Aorta (tissue), 5 donors: ENCODE results near the gene GALNTL6. TPM values are rescaled to one million over a fixed set of nuclear protein-coding genes. Genes with fewer than 3 reads are reported as not detected.

Source experiments
- ATAC-seq: fragments of 200-7000 bp; cut with Tn5 transposase; one replicate; pipeline ENCODE4 v1.9.1; 2022; ENCODE audit warnings: moderate library complexity; ENCODE audit not compliant: low FRiP score
- DNase-seq, 2 donors: peaks; one replicate each; pipeline ENCODE4 v3.0.0-alpha.2; 2020
- H3K27ac ChIP-seq, 2 donors: one replicate each; pipeline ENCODE4 v1.5.1; 2013; ENCODE audit warnings: low read length in 2 of 2, mild to moderate bottlenecking in 2 of 2, moderate library complexity in 2 of 2, control low read depth in 1 of 2, inconsistent platforms in 1 of 2, low read depth in 1 of 2
- H3K27me3 ChIP-seq, 2 donors: one replicate each; pipeline ENCODE4 v1.6.1; 2013; ENCODE audit warnings: control low read depth in 1 of 2, low read length in 1 of 2, mild to moderate bottlenecking in 1 of 2, moderate library complexity in 1 of 2; ENCODE audit not compliant: insufficient read depth in 2 of 2, control insufficient read depth in 1 of 2
- H3K36me3 ChIP-seq, 2 donors: one replicate each; pipeline ENCODE4 v1.6.1; 2013; ENCODE audit warnings: control low read depth in 1 of 2, low read length in 1 of 2, mild to moderate bottlenecking in 1 of 2; ENCODE audit not compliant: insufficient read depth in 2 of 2, control insufficient read depth in 1 of 2
- H3K4me1 ChIP-seq, 2 donors: one replicate each; pipeline ENCODE4 v1.6.1; 2013; ENCODE audit warnings: low read length in 2 of 2, control low read depth in 1 of 2, mild to moderate bottlenecking in 1 of 2, moderate library complexity in 1 of 2; ENCODE audit not compliant: insufficient read depth in 2 of 2, control insufficient read depth in 1 of 2
- H3K4me3 ChIP-seq, 2 donors: one replicate each; pipeline ENCODE4 v1.5.1; 2013; ENCODE audit warnings: low read length in 2 of 2, control low read depth in 1 of 2, mild to moderate bottlenecking in 1 of 2
- H3K9me3 ChIP-seq: one replicate; pipeline ENCODE4 v1.6.1; 2013; ENCODE audit warnings: mild to moderate bottlenecking, low read length; ENCODE audit not compliant: control insufficient read depth
- WGBS, 2 donors: extraction: QIAGEN DNeasy Blood & Tissue Kit; methylation state at CpG; one replicate each; pipeline ENCODE4 v1.1.7; 2013; 5-methylcytosine and 5-hydroxymethylcytosine counted together
- intact Hi-C, 2 donors: fragments of 100-400 bp; cut with DNase I; formaldehyde crosslinking; loops; one replicate each; pipeline versions ENCODE4 v1.14.2 to v1.15.0; 2022
- polyA plus RNA-seq, 2 donors: library from polyadenylated mRNA; stranded (reverse); fragments of 200-250 nt; gene quantifications; one replicate each; pipeline ENCODE4 v1.2.3, GENCODE V29; 2013
- total RNA-seq, 2 donors: library from RNA; stranded (reverse); fragmentation: NEBNext Ultra II Directional; extraction: Animal tissue kit (Norgen Biotek cat#: 25700); gene quantifications; one replicate each; pipeline ENCODE4 v1.2.1, GENCODE V29; 2021
- donor health status: healthy with polysubstance abuse.
- donor health status: Bipolar disorder and iron deficiency.
- donor health status: DM: no; HTN: no; CAD: no.
- donor health status: DM: no; HTN: no; CAD: no.
- donor health status: DM: yes; HTN: yes; CAD: no.

GALNTL6 gene
- total and polyA plus RNA-seq, 4 donors: 0.39 to 1.6 (median 0.46) TPM; not detected in 1

DNA sequence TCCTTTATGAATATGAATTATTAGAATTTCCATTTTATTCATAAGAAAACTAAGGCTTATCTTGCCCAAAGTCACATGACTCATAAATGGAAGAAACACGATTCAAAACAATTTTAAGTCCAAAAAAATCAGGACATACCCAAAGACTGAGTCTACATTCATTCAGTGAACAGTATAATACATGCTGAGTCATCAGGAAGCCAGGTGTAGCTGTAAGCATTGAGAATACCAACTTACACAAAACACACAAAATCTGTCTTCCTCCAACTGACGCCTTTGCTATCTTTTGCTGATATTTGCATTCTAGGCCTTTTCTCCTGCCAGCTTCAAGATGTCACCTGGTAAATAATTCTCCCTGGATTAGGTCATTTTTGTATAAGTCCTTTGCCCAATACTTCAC lies 835.3 kb downstream of the GALNTL6 start:
- no peak for ATAC-seq
- Histone ChIP-seq H3K36me3 (no peaks in the 10 kb centered on the region), H3K4me1 (no peaks in the 10 kb centered on the region), H3K27ac (no peak overlapping the region), H3K4me3 (no peak overlapping the region), H3K27me3 (no peaks in the 10 kb centered on the region), H3K9me3 (no peaks in the 10 kb centered on the region)
- 67 to 71% methylated on average over 2 of the region's 2 CpGs for WGBS, 2 donors
- intact Hi-C loops: no loop called here
- no peak for DNase-seq

DNA sequence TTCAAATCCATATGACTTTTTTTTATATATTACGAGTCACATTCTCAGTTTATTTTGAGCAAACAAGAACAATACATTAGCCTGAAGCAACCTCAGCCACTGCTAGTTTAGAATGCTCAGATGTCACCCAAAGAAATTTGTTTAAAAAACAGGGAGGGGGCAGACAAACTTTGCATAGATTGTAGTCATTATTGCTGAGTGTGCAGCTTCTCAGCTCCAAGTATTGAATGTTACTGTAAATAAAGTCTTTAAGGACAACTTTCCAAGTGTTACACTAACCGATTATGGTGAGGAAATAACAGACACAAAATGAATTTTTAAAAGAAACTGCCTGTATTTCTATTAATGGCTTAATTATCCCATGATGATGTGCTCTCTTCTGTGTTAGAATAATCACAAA lies 835.9 kb downstream of the GALNTL6 start:
- intact Hi-C loops: no loop called here
- 84 to 87% methylated on average over 2 of the region's 2 CpGs for WGBS, 2 donors
- H3K4me3 ChIP-seq: no peak overlapping the region
- DNase-seq (no peak), ATAC-seq (no peak)
- no peak overlapping the region for H3K27ac ChIP-seq
- H3K9me3 ChIP-seq: no peaks in the 10 kb centered on the region
- no peaks in the 10 kb centered on the region for H3K27me3 ChIP-seq
- H3K4me1 ChIP-seq: no peaks in the 10 kb centered on the region
- H3K36me3 ChIP-seq: no peaks in the 10 kb centered on the region

DNA sequence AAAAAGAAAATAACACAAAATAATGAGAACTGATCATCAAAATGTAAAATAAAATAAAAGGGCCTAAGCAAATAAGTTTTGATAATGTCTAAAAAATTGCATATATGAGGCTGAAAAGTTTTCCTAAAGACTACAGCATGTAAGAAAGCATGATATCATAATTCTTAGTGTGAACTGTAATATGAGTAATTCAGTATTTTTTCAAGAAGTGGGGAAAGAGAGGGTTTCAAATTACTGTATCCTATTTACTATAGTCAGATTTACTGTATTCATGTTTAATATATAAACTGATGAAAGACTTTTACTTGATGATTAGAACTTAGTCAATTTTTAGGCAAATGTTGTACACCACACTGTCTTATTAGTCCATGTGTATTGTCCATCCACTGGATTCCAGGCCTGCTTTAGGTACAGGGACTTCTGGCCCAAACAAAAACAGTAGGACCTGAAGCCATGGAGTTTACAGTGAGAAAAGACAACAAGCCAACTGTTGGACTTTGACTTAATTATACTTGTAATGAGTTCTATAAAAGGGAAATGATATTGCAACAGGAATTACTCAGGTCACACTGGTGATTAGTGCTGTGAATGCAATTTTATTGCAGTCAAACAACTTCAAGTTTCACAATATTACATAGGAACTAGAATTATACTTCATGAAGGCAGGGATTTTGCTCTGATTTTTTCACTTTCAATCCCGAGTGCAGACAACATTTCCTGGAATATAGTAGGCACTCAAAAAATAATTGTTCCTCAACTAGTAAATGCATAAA lies 837.7 kb downstream of the GALNTL6 start:
- Histone ChIP-seq H3K27ac (no peak overlapping the region), H3K27me3 (no peaks in the 10 kb centered on the region), H3K4me3 (no peak overlapping the region), H3K4me1 (no peaks in the 10 kb centered on the region), H3K9me3 (no peaks in the 10 kb centered on the region), H3K36me3 (no peaks in the 10 kb centered on the region)
- WGBS, 2 donors: 78 to 81% methylated on average over 1 of the region's 1 CpG
- ATAC-seq (no peak), DNase-seq (no peak)
- intact Hi-C loops: no loop called here

DNA sequence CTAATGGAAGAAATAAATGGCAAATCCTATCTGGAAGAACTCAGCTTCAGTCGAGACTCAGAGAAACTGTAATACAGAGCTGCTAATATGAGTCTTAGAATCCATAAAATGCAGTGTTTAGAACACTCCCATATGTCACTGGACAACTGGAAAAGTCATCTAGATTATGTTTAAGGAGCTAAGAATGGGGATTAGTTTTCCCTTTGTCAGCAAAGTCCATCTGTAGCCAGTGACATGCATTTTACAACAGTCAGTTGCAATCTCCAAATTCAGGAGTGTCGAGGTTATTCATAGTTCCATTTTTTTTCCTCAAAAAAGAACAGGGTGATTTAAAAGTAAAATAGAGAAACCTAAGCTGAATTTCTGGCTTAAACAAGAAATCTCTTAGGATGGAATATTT lies 838.8 kb downstream of the GALNTL6 start:
- no peak overlapping the region for H3K4me3 ChIP-seq
- no peaks in the 10 kb centered on the region for H3K27me3 ChIP-seq
- H3K4me1 ChIP-seq: no peaks in the 10 kb centered on the region
- DNase-seq: no peak
- no peaks in the 10 kb centered on the region for H3K36me3 ChIP-seq
- intact Hi-C loops: no loop called here
- no peaks in the 10 kb centered on the region for H3K9me3 ChIP-seq
- H3K27ac ChIP-seq: no peak overlapping the region
- WGBS, 2 donors: 56 to 59% methylated on average over 2 of the region's 2 CpGs
- ATAC-seq: no peak

DNA sequence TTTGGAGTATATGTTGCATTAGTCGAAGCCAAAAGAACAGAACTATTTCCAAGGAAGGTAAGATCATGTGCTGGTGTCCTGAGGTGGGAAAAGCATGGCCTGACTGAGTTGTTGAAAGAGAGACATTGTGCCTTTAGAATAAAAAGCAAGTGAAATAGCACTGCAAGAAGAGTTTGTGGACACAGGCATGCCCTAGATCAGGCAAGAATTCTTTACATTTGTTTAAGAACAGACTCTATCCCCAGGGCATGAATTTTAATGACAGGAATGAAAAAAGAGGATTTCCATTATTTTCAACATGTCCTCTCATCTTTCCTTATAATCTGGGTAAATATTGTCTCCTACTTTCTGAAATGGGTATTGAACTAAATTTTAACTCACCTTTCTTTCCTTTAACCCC lies 839.2 kb downstream of the GALNTL6 start:
- Histone ChIP-seq H3K4me1 (no peaks in the 10 kb centered on the region), H3K27me3 (no peaks in the 10 kb centered on the region), H3K27ac (no peak overlapping the region), H3K4me3 (no peak overlapping the region), H3K36me3 (no peaks in the 10 kb centered on the region), H3K9me3 (no peaks in the 10 kb centered on the region)
- DNase-seq (no peak), ATAC-seq (no peak)
- 76 to 87% methylated on average over 1 of the region's 1 CpG for WGBS, 2 donors
- intact Hi-C loops: no loop called here

DNA sequence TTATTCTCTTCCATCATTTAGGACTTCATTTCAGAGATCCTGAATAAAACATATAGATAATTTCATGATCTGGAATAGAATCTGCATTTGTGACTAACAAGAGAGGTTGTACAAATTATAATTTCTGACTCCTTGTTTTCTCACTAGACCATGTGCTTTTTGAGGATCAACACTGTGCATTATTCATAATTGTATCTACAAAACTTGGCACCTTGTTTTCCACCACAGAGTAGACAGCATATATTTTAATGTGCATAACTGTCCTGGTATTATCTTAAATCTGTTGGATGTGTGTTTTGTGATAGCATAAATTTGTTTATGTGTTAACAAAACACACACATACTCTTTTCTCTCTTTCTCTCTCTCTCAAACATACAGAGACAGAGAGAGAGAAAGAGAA lies 840.5 kb downstream of the GALNTL6 start:
- no peaks in the 10 kb centered on the region for H3K27me3 ChIP-seq

DNA sequence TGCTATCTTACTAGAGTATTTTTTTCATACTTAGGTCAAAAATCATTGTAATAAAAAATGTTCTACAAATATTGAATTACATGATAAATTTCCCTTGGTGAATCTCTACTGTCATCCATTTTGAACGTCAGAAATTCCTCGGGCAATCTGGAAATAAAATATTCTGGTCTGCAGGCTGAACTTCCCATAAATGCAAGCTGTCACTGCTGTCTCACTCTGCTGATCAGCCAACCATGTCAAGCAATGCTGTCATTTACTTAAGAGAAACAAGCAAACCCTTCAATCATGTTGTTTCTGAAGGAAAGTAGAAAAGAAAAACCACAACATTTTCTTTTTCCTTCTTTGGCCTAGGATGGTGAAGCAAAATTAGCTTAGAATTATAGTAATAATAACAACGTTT lies 841.3 kb downstream of the GALNTL6 start:
- H3K36me3 ChIP-seq: no peaks in the 10 kb centered on the region
- DNase-seq: no peak
- no peaks in the 10 kb centered on the region for H3K4me1 ChIP-seq
- no peaks in the 10 kb centered on the region for H3K27me3 ChIP-seq
- no peak for ATAC-seq
- WGBS, 2 donors: 23 to 30% methylated on average over 3 of the region's 3 CpGs
- intact Hi-C loops: no loop called here
- H3K27ac ChIP-seq: no peak overlapping the region
- no peaks in the 10 kb centered on the region for H3K9me3 ChIP-seq
- no peak overlapping the region for H3K4me3 ChIP-seq

More for the DNA sequence above, 840.5 kb downstream of the GALNTL6 start:
- no peak overlapping the region for H3K27ac ChIP-seq
- H3K36me3 ChIP-seq: no peaks in the 10 kb centered on the region
- H3K4me1 ChIP-seq: no peaks in the 10 kb centered on the region
- DNase-seq (no peak), ATAC-seq (no peak)
- H3K9me3 ChIP-seq: no peaks in the 10 kb centered on the region
- H3K4me3 ChIP-seq: no peak overlapping the region
- intact Hi-C loops: no loop called here

DNA sequence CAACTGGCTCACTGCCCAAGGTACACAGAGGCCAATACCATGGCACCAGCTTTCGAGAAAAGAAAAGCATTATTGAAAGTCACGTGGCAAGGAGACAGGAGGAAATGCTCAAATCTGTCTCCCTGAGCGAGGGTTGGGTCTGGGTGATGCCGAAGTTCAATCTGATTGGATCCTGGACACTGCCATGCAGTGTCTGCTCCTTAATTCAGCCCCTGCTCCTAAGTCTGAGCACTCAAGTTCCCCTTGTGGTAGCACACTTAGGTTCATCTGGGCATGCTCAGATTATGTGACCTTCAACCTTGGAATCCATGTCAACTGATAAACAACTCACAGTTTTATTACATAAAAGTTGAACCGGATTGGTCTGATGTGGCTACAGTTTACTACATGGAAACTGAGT lies 842.9 kb downstream of the GALNTL6 start:
- H3K27ac ChIP-seq: no peak overlapping the region
- intact Hi-C loops: no loop called here
- H3K4me1 ChIP-seq: no peaks in the 10 kb centered on the region
- DNase-seq: no peak
- no peaks in the 10 kb centered on the region for H3K27me3 ChIP-seq
- no peak overlapping the region for H3K4me3 ChIP-seq
- no peaks in the 10 kb centered on the region for H3K36me3 ChIP-seq
- no peak for ATAC-seq
- H3K9me3 ChIP-seq: no peaks in the 10 kb centered on the region
- 81 to 83% methylated on average over 5 of the region's 5 CpGs for WGBS, 2 donors

DNA sequence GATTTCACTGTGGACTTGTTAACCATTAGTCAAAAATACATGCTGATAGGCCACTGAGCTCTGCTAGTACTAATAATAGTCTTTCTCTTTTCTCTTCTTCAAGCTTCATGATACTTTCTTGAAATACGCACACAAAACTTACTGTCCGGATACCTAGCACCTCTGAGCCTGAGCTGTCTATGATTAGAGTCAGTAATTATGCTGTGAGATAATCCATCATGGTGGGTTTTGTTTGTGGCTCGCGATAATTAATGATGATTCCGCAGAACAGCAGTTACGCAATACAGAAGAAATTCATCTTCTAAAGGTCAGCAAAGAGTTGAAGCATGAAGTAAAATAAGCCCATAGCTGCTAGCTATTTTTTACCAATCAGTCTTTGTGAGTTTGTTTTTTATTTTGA lies 843.9 kb downstream of the GALNTL6 start:
- Histone ChIP-seq H3K27me3 (no peaks in the 10 kb centered on the region), H3K36me3 (no peaks in the 10 kb centered on the region), H3K27ac (no peak overlapping the region), H3K9me3 (no peaks in the 10 kb centered on the region), H3K4me1 (no peaks in the 10 kb centered on the region), H3K4me3 (no peak overlapping the region)
- DNase-seq: no peak
- ATAC-seq: no peak
- intact Hi-C loops: no loop called here
- 51 to 67% methylated on average over 6 of the region's 6 CpGs for WGBS, 2 donors
